Measurements from ENCODE around the gene TTC23.

TTC23 gene

DNA sequence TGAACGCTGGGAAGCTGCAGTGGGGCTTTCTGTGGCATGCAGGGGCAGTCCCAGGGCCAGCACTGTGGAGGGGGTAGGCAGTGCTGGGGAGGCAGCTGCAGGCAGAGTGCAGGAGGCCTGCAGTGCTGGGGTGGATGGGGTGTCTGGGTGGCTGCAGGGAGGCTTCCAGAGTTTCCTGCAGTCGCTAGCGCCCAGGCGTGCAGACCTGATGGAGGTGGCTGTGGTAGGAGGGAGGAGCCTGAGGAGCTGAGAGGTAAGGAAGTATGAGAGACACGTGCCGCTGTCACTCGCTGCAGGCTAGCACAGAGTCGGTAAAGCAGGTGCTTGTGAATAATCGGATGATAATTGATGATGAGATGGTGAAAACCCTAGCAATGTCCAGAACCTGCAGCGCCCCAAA, 128.2 kb downstream of the TTC23 start:
- ChIA-PET CTCF (no interaction called here), POLR2A (no interaction called here)
- DNase-seq (ENCODE audit: extremely low spot score) = no peak
- TF ChIP-seq, protein P1, sequence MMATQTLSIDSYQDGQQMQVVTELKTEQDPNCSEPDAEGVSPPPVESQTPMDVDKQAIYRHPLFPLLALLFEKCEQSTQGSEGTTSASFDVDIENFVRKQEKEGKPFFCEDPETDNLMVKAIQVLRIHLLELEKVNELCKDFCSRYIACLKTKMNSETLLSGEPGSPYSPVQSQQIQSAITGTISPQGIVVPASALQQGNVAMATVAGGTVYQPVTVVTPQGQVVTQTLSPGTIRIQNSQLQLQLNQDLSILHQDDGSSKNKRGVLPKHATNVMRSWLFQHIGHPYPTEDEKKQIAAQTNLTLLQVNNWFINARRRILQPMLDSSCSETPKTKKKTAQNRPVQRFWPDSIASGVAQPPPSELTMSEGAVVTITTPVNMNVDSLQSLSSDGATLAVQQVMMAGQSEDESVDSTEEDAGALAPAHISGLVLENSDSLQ (IDR thresholded peaks at IDR 0.05) = no peak
- TF ChIP-seq SP1 (IDR thresholded peaks at IDR 0.05) = no peak
- no peak for TF ChIP-seq ELF4 (IDR thresholded peaks at IDR 0.05)
- TF ChIP-seq BHLHE40 (IDR thresholded peaks at IDR 0.05; ENCODE audit: borderline replicate concordance) = no peak
- TF ChIP-seq FOXK2 (IDR thresholded peaks at IDR 0.05) = no peak
- TF ChIP-seq L3MBTL2 (conservative IDR thresholded peaks at IDR 0.05) = no peak
- TF ChIP-seq CTBP1 (IDR thresholded peaks at IDR 0.05; ENCODE audit: borderline replicate concordance) = no peak
- no peak for TF ChIP-seq TARDBP (IDR thresholded peaks at IDR 0.05)
- TF ChIP-seq ZNF384 (IDR thresholded peaks at IDR 0.05) = no peak
- no peak for TF ChIP-seq NFRKB (IDR thresholded peaks at IDR 0.05)

DNA sequence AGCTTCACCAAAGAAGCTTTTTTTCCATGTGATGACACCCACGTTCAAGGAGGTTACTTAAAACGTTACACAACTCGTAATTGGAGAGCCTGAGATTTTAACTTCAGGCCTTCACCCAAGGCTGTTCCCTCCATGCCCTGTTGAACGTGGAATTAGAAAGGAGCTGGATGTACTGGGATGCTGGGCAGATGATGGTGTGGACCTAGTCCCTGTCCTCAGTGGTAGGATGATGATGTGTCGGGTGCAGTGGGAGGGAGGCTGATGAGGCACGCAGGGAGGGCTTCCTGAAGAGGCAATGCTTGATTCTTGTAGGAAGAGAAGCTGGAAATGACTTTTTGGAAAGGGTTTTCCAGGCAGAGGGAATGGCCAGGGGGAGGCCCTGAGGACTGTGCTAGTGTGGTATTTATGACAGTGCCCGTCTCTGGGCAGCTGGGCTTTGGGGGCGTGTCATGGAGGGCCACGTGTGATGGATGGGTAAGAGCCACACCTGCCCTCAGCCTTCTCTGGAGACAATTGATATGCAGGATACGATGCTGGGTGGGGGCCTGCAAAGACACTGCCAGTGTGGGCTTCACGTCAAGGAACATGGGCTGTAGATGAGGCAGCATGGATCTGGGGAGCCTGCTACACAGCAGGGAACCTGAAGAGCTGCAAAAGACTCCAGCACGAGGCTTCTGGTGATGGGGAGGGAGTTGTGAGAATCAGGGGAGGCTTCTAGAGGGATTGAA, 129.2 kb downstream of the TTC23 start:
- DNase-seq (ENCODE audit: extremely low spot score) = no peak
- TF ChIP-seq NFRKB (IDR thresholded peaks at IDR 0.05) = no peak
- no peak for TF ChIP-seq FOXM1 (IDR thresholded peaks at IDR 0.05; ENCODE audit: borderline replicate concordance)
- TF ChIP-seq HDGF (IDR thresholded peaks at IDR 0.05; ENCODE audit: borderline replicate concordance) = no peak
- TF ChIP-seq FOXK2 (IDR thresholded peaks at IDR 0.05) = no peak
- no peak for TF ChIP-seq SP1 (IDR thresholded peaks at IDR 0.05)
- TF ChIP-seq LEF1 (IDR thresholded peaks at IDR 0.05; ENCODE audit: borderline replicate concordance) = no peak
- TF ChIP-seq SUZ12 (IDR thresholded peaks at IDR 0.05) = no peak
- no peak for TF ChIP-seq ARNT (IDR thresholded peaks at IDR 0.05)
- no peak for TF ChIP-seq TARDBP (IDR thresholded peaks at IDR 0.05)
- no peak for TF ChIP-seq ZNF384 (IDR thresholded peaks at IDR 0.05)
- TF ChIP-seq CTBP1 (IDR thresholded peaks at IDR 0.05; ENCODE audit: borderline replicate concordance) = no peak
- no peak for TF ChIP-seq ELF4 (IDR thresholded peaks at IDR 0.05)
- no peak for TF ChIP-seq BHLHE40 (IDR thresholded peaks at IDR 0.05; ENCODE audit: borderline replicate concordance)
- no peak for TF ChIP-seq FOXA1 (IDR thresholded peaks at IDR 0.05)
- ChIA-PET CTCF (interaction anchor here (0.6 kb wide), 1 partner anchor 15 kb away, joined by 3 read pairs; no protein-coding TSS in a partner anchor), POLR2A (interaction anchor here (1.4 kb wide), 1 partner anchor 15 kb away, joined by 4 read pairs; no protein-coding TSS in a partner anchor)

DNA sequence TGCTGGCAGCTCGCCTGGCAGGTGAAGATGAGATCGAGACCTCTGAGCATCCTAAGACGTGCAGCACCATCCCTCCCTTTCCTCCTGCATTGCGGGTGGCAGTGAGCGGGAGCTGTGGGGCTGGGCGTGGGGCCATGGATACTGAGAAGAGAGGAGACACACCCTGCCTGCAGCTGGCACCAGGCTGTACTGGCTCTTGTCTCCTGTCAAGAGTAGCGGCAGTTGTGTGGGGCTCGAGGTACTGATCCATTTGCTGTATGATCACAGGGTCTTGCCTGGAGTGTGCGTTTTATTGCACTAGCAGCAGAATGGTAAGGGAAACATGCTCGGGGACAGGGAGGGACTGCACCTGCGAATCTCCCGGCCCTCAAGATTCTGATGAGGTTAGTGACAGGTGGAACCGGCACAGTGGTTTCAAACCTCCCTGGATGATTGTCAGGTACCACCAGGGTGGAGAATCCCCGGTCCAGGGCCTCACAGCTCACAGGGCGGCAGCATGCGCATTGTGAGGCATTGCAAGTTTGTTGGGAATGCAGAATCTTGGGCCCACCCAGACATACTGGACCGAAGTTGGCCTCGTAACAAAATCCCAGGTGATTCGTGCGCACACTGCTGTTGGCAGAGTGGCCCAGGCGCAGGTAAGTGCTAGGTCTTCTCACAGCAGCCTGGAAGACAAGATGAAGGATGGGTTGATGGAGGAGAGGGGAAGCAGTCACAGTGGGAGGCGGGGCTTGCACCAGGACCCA, 130.4 kb downstream of the TTC23 start:
- no peak for DNase-seq (ENCODE audit: extremely low spot score)
- ChIA-PET CTCF (no interaction called here), POLR2A (no interaction called here)
- no peak for TF ChIP-seq CTBP1 (IDR thresholded peaks at IDR 0.05; ENCODE audit: borderline replicate concordance)
- TF ChIP-seq SP1 (IDR thresholded peaks at IDR 0.05) = no peak
- no peak for TF ChIP-seq L3MBTL2 (conservative IDR thresholded peaks at IDR 0.05)
- TF ChIP-seq FOXK2 (IDR thresholded peaks at IDR 0.05) = no peak
- TF ChIP-seq NFRKB (IDR thresholded peaks at IDR 0.05) = no peak
- TF ChIP-seq, protein P1 (IDR thresholded peaks at IDR 0.05) = no peak
- TF ChIP-seq ZNF384 (IDR thresholded peaks at IDR 0.05) = no peak
- TF ChIP-seq ARNT (IDR thresholded peaks at IDR 0.05) = no peak
- no peak for TF ChIP-seq LEF1 (IDR thresholded peaks at IDR 0.05; ENCODE audit: borderline replicate concordance)
- TF ChIP-seq BHLHE40 (IDR thresholded peaks at IDR 0.05; ENCODE audit: borderline replicate concordance) = no peak
- TF ChIP-seq FOXM1 (IDR thresholded peaks at IDR 0.05; ENCODE audit: borderline replicate concordance) = no peak
- TF ChIP-seq HDGF (IDR thresholded peaks at IDR 0.05; ENCODE audit: borderline replicate concordance) = no peak
- no peak for TF ChIP-seq SUZ12 (IDR thresholded peaks at IDR 0.05)

DNA sequence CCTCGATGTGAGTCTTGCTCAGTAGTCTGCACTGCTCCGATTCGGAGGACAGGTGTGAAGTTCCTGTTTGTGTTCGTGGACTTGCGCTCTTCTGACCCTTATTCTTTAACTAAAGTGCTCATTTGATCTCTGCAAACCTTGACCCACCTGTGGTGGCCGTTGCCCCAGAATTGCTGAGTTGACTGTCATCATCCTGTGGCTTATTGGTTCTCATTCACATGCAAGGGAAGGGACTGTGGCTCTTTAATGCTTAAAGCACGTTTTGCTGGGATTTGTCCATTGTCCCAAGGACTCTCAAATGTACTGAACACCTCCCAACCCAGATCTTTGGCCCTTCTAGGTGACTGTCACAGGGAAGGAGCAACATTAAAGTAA, 131.1 kb downstream of the TTC23 start:
- TF ChIP-seq, protein P1 (IDR thresholded peaks at IDR 0.05) = no peak
- no peak for TF ChIP-seq FOXA1 (IDR thresholded peaks at IDR 0.05)
- no peak for TF ChIP-seq ZNF384 (IDR thresholded peaks at IDR 0.05)
- TF ChIP-seq ARNT (IDR thresholded peaks at IDR 0.05) = no peak
- TF ChIP-seq ELF4 (IDR thresholded peaks at IDR 0.05) = no peak
- TF ChIP-seq SUZ12 (IDR thresholded peaks at IDR 0.05) = no peak
- TF ChIP-seq SP1 (IDR thresholded peaks at IDR 0.05) = no peak
- TF ChIP-seq TARDBP (IDR thresholded peaks at IDR 0.05) = no peak
- TF ChIP-seq NFRKB (IDR thresholded peaks at IDR 0.05) = no peak
- no peak for TF ChIP-seq BHLHE40 (IDR thresholded peaks at IDR 0.05; ENCODE audit: borderline replicate concordance)
- no peak for TF ChIP-seq CTBP1 (IDR thresholded peaks at IDR 0.05; ENCODE audit: borderline replicate concordance)
- TF ChIP-seq LEF1 (IDR thresholded peaks at IDR 0.05; ENCODE audit: borderline replicate concordance) = no peak
- TF ChIP-seq L3MBTL2 (conservative IDR thresholded peaks at IDR 0.05) = no peak
- no peak for TF ChIP-seq FOXK2 (IDR thresholded peaks at IDR 0.05)
- no peak for TF ChIP-seq FOXM1 (IDR thresholded peaks at IDR 0.05; ENCODE audit: borderline replicate concordance)
- DNase-seq (ENCODE audit: extremely low spot score) = no peak
- CTCF ChIA-PET = no interaction called here
- POLR2A ChIA-PET = no interaction called here

DNA sequence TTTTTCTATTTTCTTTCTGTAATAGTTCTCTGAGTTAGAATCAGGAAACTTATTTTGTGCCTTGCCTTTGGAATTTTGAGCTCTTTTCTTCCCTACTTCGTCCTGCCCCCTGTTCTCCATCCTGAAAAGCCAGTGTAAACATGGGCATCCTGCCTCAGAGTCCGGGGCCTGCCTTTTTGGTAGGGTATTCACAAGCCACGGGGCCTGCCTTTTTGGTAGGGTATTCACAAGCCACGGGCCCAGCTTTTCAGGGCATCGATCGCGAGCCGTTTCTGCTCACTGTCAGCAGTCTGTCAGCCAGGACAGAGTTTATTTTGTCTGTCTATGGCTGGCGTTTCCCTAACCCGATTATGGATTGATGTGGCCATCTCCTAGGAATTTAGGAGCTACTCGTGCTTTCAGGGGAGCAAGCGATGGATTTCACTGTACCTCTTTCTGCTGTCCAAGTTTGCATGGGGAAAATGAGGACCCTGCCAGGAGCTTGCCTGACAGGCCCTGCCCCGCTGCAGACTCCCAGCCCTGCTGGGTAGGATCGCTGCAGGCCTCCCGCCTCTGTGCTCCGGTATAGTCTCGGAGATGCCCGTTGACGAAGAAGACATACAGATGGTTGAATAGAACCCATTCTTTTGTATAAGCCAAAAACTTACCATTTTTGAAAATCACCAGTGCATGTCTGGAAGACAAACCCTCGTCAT, 131.7 kb downstream of the TTC23 start:
- TF ChIP-seq ELF4 (IDR thresholded peaks at IDR 0.05) (no peak), TARDBP (IDR thresholded peaks at IDR 0.05) (no peak), LEF1 (IDR thresholded peaks at IDR 0.05; ENCODE audit: borderline replicate concordance) (no peak), FOXM1 (IDR thresholded peaks at IDR 0.05; ENCODE audit: borderline replicate concordance) (no peak), FOXK2 (IDR thresholded peaks at IDR 0.05) (no peak), CTBP1 (IDR thresholded peaks at IDR 0.05; ENCODE audit: borderline replicate concordance) (no peak), NFRKB (IDR thresholded peaks at IDR 0.05) (no peak), SUZ12 (IDR thresholded peaks at IDR 0.05) (no peak)
- POLR2A ChIA-PET = no interaction called here
- CTCF ChIA-PET = no interaction called here
- no peak for DNase-seq (ENCODE audit: extremely low spot score)

All from HEK293T (cell line).